GM21737 (cell line): Measurements from ENCODE around the gene UBTF.

Source experiments
- ATAC-seq: cut with Tn5 transposase; IDR thresholded peaks from one replicate; pipeline ENCODE4 v1.9.1; 2021; ENCODE audit warnings: mild to moderate bottlenecking, moderate library complexity; ENCODE audit not compliant: unreplicated experiment

Gene UBTF

DNA sequence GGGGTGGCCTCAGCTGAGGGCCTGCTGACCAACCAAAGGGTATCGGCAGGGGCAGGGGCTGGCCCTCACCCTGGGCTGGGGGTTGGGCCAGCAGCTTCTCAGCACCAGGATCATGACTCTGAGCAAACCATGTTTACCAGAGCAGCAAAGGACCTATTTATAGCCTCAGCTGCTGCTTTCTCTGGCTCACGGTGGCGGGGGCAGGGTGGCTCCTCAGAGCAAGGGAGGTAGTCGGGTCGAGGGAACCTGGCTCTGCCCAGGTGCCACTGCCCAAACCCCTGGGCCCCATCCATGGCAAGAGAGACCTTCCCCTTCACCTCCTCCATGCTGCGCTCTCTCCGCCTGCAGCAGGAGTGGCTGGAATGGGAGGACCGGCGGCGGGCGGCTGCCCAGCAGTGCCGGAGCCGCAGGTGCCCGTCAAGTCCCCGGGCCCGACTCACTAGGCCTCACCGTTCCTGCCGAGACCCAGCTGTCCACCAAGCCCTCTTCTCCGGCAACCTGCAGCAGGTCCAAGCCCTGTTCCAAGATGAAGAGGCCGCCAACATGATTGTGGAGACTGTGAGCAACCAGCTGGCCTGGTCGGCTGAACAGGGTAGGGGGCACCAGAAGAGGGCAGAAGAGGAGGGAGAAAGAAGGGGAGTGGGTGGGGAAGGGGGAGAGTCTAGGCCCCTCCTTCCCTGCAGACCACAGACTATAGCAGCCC is 48.8 kb downstream of the UBTF start, which contains the start of gene ASB16:
Gene ASB16 (plus strand): TSS at position 206 of the 703 bp plus-strand sequence. CDS start 86 bp downstream, at position 292.
- ATAC-seq: no peak

GRCh38 chr17:44170135-44170498 is 49.4 kb downstream of the UBTF start:
- ATAC-seq: no peak

DNA sequence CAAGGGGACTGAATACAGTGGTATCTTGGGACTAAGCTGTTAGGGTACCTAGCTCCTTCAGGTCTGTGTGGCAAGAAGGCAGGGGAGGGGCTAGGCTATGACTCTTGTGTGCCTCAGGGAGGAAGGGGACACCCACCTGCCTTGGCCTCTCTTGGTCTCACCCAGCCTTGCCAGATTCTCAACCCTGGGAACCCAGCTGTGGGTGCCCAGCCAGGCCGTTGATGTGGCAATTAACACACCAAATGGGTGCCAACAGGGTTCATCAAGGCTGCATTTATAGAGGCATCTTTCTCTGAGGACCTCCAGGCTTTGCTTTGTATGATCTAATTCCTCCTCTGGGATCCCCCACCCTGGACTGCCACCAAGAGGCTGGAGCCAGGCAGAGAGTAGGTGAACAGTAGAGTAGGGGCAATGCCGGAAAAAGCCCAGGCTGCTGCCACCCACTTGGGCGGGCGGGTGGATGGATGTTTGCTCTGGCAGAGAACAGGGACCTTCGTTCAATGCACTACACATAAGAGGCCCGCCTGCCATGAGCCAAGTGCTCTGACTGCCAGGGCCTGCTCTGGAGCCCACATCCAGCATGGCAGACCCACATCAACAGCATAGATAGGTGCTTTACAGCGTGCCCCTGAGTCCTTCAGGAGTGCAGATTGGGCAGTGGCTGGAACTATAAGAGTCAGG is 52.2 kb downstream of the UBTF start:
- ATAC-seq: no peak

DNA sequence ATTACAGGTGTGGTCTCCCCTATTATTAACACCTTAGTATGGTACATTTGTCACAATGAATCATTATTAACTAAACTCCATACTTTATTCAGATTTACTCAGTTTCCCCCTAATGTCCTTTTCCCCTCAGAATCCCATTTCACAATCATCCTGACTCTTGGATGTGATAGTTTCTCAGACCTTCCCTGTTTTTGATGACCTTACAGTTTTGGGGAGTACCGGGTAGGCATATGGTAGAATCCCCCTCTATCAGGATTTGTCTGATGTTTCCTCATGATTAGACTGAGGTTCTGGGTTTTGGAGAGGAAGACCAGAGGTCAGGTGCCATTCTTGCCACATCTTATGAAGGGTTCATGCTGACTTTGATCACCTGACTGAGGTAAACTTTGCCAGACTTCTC is 55.0 kb downstream of the UBTF start:
- ATAC-seq: no peak

DNA sequence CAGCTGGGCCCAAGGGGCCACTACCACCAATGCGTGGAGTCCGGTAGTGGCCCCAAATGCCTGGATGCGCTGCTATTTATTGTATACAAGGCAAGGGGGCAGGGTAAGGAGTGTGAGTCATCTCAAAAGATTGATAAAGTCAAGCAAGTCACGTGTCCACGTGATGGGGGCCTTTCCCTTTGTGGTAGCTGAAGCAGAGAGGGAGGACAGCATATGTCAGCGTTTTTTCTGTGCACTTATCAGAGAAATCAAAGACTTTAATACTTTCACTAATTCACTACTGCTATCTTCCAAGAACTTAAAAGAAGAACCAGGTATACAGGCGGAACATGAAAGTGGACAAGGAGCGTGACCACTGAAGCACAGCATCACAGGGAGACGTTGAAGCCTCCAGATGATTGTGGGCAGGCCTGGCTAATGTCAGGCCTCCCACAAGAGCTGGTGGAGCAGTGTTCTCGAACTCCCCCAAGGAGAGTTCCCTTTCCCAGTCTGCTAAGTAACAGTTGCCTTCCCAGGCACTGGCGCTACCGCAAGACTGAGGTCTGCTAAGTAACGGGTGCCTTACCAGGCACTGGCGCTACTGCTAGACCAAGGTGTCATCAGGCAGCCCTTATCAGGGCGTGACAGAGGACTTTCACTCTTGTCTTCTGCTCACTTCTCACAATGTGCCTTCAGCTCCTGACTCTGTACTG is 59.8 kb downstream of the UBTF start:
- no peak for ATAC-seq

GRCh38 chr17:44155488-44155887 is 64.0 kb downstream of the UBTF start:
- no peak for ATAC-seq
